ENCODE measurements around the gene ADGRA1.

ADGRA1 gene

GRCh38 chr10:133041101-133041500 is 46.6 kb upstream of the ADGRA1 start:
- Histone ChIP-seq H3K4me3 (ENCODE audit: low read depth, low read length) (no peak overlapping the region), H3K36me3 (no peaks in the 10 kb centered on the region), H3K4me1 (no peaks in the 10 kb centered on the region), H3K27me3 (peaks cover 26% of the 10 kb centered on the region), H3K9me3 (no peaks in the 10 kb centered on the region)
- DNase-seq, result no peak
- no peak for TF ChIP-seq CTCF (IDR thresholded peaks at IDR 0.05; ENCODE audit: low read depth, low read length)

GRCh38 chr10:133042061-133042460 is 45.7 kb upstream of the ADGRA1 start:
- no peaks in the 10 kb centered on the region for H3K4me1 ChIP-seq
- no peak overlapping the region for H3K4me3 ChIP-seq (ENCODE audit: low read depth, low read length)
- no peak for TF ChIP-seq CTCF (IDR thresholded peaks at IDR 0.05; ENCODE audit: low read depth, low read length)
- no peaks in the 10 kb centered on the region for H3K9me3 ChIP-seq
- DNase-seq, result no peak
- H3K27me3 ChIP-seq, result peaks cover 36% of the 10 kb centered on the region
- H3K36me3 ChIP-seq, result no peaks in the 10 kb centered on the region

- TF ChIP-seq CTCF (IDR thresholded peaks at IDR 0.05; ENCODE audit: low read depth, low read length), result no peak
- H3K4me3 ChIP-seq (ENCODE audit: low read depth, low read length), result no peak overlapping the region
Observed at GRCh38 chr10:133042816-133043215, 44.9 kb upstream of the ADGRA1 start.

GRCh38 chr10:133043541-133044225 is 44.0 kb upstream of the ADGRA1 start:
- Histone ChIP-seq H3K36me3 (no peaks in the 10 kb centered on the region), H3K9me3 (no peaks in the 10 kb centered on the region), H3K4me3 (ENCODE audit: low read depth, low read length) (no peak overlapping the region), H3K4me1 (no peaks in the 10 kb centered on the region), H3K27me3 (peaks cover 41% of the 10 kb centered on the region)
- TF ChIP-seq CTCF (IDR thresholded peaks at IDR 0.05; ENCODE audit: low read depth, low read length), result no peak
- DNase-seq, result no peak

More at GRCh38 chr10:133042816-133043215, 44.9 kb upstream of the ADGRA1 start:
- peaks cover 43% of the 10 kb centered on the region for H3K27me3 ChIP-seq
- no peaks in the 10 kb centered on the region for H3K36me3 ChIP-seq
- no peaks in the 10 kb centered on the region for H3K9me3 ChIP-seq
- DNase-seq, result no peak
- no peaks in the 10 kb centered on the region for H3K4me1 ChIP-seq

- TF ChIP-seq CTCF (IDR thresholded peaks at IDR 0.05; ENCODE audit: low read depth, low read length), result no peak
- Histone ChIP-seq H3K9me3 (no peaks in the 10 kb centered on the region), H3K4me1 (no peaks in the 10 kb centered on the region)
Observed at GRCh38 chr10:133044401-133044811, 43.3 kb upstream of the ADGRA1 start.

GRCh38 chr10:133045556-133046389 is 42.0 kb upstream of the ADGRA1 start:
- H3K36me3 ChIP-seq, result no peaks in the 10 kb centered on the region
- H3K9me3 ChIP-seq, result no peaks in the 10 kb centered on the region
- no peak for TF ChIP-seq CTCF (IDR thresholded peaks at IDR 0.05; ENCODE audit: low read depth, low read length)
- H3K4me3 ChIP-seq (ENCODE audit: low read depth, low read length), result no peak overlapping the region
- no peaks in the 10 kb centered on the region for H3K4me1 ChIP-seq
- no peak for DNase-seq
- H3K27me3 ChIP-seq, result peaks cover 25% of the 10 kb centered on the region

More at GRCh38 chr10:133044401-133044811, 43.3 kb upstream of the ADGRA1 start:
- H3K27me3 ChIP-seq, result peaks cover 33% of the 10 kb centered on the region
- H3K36me3 ChIP-seq, result no peaks in the 10 kb centered on the region
- DNase-seq, result no peak
- no peak overlapping the region for H3K4me3 ChIP-seq (ENCODE audit: low read depth, low read length)

All from BE2C (cell line).